Esophagus muscularis mucosa (tissue), 4 donors: ENCODE data around the gene SLC25A33. TPM values are rescaled to one million over a fixed set of nuclear protein-coding genes. Genes with fewer than 3 reads are reported as not detected.

Experiments
- DNase-seq: peaks from one replicate; pipeline ENCODE4 v3.0.0-alpha.2; 2017; ENCODE audit errors: extremely low spot score
- H3K27ac ChIP-seq, 4 donors: fragments of 200-600 bp; sonication (generic); replicated peaks in 1 of 4; 1 replicate in 3 of 4; 2 replicates in 1 of 4; pipeline ENCODE4 v1.5.1; 2016 to 2019; ENCODE audit warnings: mild to moderate bottlenecking in 1 of 4
- H3K27me3 ChIP-seq, 4 donors: fragments of 200-600 bp; sonication (generic); one replicate each; pipeline versions ENCODE4 v1.5.1 to v1.6.0; 2016 to 2019
- H3K36me3 ChIP-seq, 4 donors: fragments of 200-600 bp; sonication (generic); one replicate each; pipeline ENCODE4 v1.5.1; 2016 to 2019
- H3K4me1 ChIP-seq, 4 donors: fragments of 200-600 bp; sonication (generic); one replicate each; pipeline ENCODE4 v1.5.1; 2016 to 2019
- H3K4me3 ChIP-seq, 4 donors: fragments of 200-600 bp; sonication (generic); 1 replicate in 2 of 4; 2 replicates in 2 of 4; pipeline ENCODE4 v1.5.1; 2016 to 2019; ENCODE audit warnings: mild to moderate bottlenecking in 4 of 4, moderate library complexity in 1 of 4
- H3K9me3 ChIP-seq, 4 donors: fragments of 200-600 bp; sonication (generic); 1 replicate in 3 of 4; 2 replicates in 1 of 4; pipeline ENCODE4 v1.5.1; 2016 to 2019
- CTCF ChIP-seq, 3 experiments: fragments of 200-600 bp in 2 of 3; fragments of 450-650 bp in 1 of 3; sonication (generic) in 2 of 3; IDR thresholded peaks; one replicate each; pipeline ENCODE4 v1.5.1; 2017 to 2019; ENCODE audit warnings: antibody characterized with exemption in 3 of 3, mild to moderate bottlenecking in 2 of 3, moderate library complexity in 1 of 3
- EP300 ChIP-seq: sonication (generic); formaldehyde crosslinking; IDR thresholded peaks from one replicate; pipeline ENCODE4 v1.6.1; 2017; ENCODE audit warnings: antibody characterized with exemption
- POLR2A ChIP-seq: fragments of 450-650 bp; IDR thresholded peaks from one replicate; pipeline ENCODE4 v1.6.1; 2017; ENCODE audit warnings: antibody characterized with exemption, moderate library complexity, mild to moderate bottlenecking, low read depth
- POLR2AphosphoS5 ChIP-seq, 2 donors: sonication (generic); formaldehyde crosslinking; IDR thresholded peaks; one replicate each; pipeline ENCODE4 v1.6.1; 2017; ENCODE audit warnings: antibody characterized with exemption in 2 of 2
- WGBS: methylation state at CpG from one replicate; pipeline ENCODE4 v1.1.5; 2018; 5-methylcytosine and 5-hydroxymethylcytosine counted together
- intact Hi-C: fragments of 100-400 bp; cut with DNase I; formaldehyde crosslinking; loops from one replicate; pipeline ENCODE4 v1.15.1; 2023
- total RNA-seq, 4 donors: library from RNA; depleted of rRNA; stranded (reverse); fragments of >200 nt; gene quantifications; one replicate each; pipeline versions ENCODE4 v1.1.0 to v1.2.1, GENCODE V29; 2016

SLC25A33 gene
- total RNA-seq, 4 donors from 2014 or later: 5.1 to 15.6 (median 8.9) TPM

- Histone ChIP-seq H3K4me1 (peaks cover under 1 to 13% (median 10%) of the 10 kb centered on the region in 4 donors), H3K9me3 (no peaks in the 10 kb centered on the region), H3K27me3 (no peaks in the 10 kb centered on the region), H3K36me3 (peaks cover 15 to 96% (median 81%) of the 10 kb centered on the region in 4 donors), H3K27ac (no peak overlapping the region), H3K4me3 (no peak overlapping the region)
- no peak for TF ChIP-seq CTCF (IDR thresholded peaks at IDR 0.05)
- TF ChIP-seq POLR2AphosphoS5 (IDR thresholded peaks at IDR 0.05): no peak
- no peak for TF ChIP-seq POLR2A
- TF ChIP-seq EP300: no peak
- intact Hi-C loops: no loop called here
- DNase-seq: no peak
- WGBS: 92% methylated on average over 31 of the region's 39 CpGs
Observed at GRCh38 chr1:9600861-9601834, 61.9 kb downstream of the SLC25A33 start.

GRCh38 chr1:9601942-9602793 lies 62.9 kb downstream of the SLC25A33 start:
- Histone ChIP-seq H3K4me3 (no peak overlapping the region), H3K9me3 (no peaks in the 10 kb centered on the region), H3K4me1 (peaks cover 0 to 3% (median under 1%) of the 10 kb centered on the region in 4 donors), H3K27ac (no peak overlapping the region), H3K36me3 (peaks cover 15 to 93% (median 78%) of the 10 kb centered on the region in 4 donors), H3K27me3 (no peaks in the 10 kb centered on the region)
- DNase-seq: no peak
- TF ChIP-seq POLR2AphosphoS5 (IDR thresholded peaks at IDR 0.05) (no peak), CTCF (IDR thresholded peaks at IDR 0.05) (no peak), POLR2A (no peak), EP300 (no peak)
- intact Hi-C loops: no loop called here
- 97% methylated on average over 21 of the region's 26 CpGs for WGBS

GRCh38 chr1:9602794-9603167 lies 63.5 kb downstream of the SLC25A33 start:
- Histone ChIP-seq H3K4me3 (no peak overlapping the region), H3K27me3 (no peaks in the 10 kb centered on the region), H3K27ac (no peak overlapping the region), H3K4me1 (no peaks in the 10 kb centered on the region), H3K36me3 (peaks cover 15 to 93% (median 77%) of the 10 kb centered on the region in 4 donors), H3K9me3 (no peaks in the 10 kb centered on the region)
- no peak for DNase-seq
- TF ChIP-seq CTCF (IDR thresholded peaks at IDR 0.05): no peak
- no peak for TF ChIP-seq EP300
- no peak for TF ChIP-seq POLR2A
- TF ChIP-seq POLR2AphosphoS5 (IDR thresholded peaks at IDR 0.05): no peak
- WGBS: no CpG with 5 or more reads among the region's 9 CpGs
- intact Hi-C loops: no loop called here

GRCh38 chr1:9603307-9603706 lies 64.0 kb downstream of the SLC25A33 start:
- intact Hi-C loops: no loop called here
- no peak for TF ChIP-seq EP300
- TF ChIP-seq POLR2A: no peak
- no peak for TF ChIP-seq CTCF (IDR thresholded peaks at IDR 0.05)
- TF ChIP-seq POLR2AphosphoS5 (IDR thresholded peaks at IDR 0.05): no peak
- Histone ChIP-seq H3K4me3 (no peak overlapping the region), H3K27ac (no peak overlapping the region), H3K9me3 (no peaks in the 10 kb centered on the region), H3K27me3 (no peaks in the 10 kb centered on the region), H3K4me1 (no peaks in the 10 kb centered on the region), H3K36me3 (peaks cover 15 to 93% (median 77%) of the 10 kb centered on the region in 4 donors)
- WGBS: 91% methylated on average over 11 of the region's 14 CpGs
- no peak for DNase-seq
